K562 (cell line): ENCODE measurements around the gene CRADD.

Experiments used
- GABPA ChIP-seq: fragments of 200-800 bp; sonication (Bioruptor generic); conservative IDR thresholded peaks from 2 replicates; pipeline ENCODE4 v1.6.1; 2016; ENCODE audit warnings: low read depth, missing genetic modification characterization, missing compliant biosample characterization
- HINFP ChIP-seq: fragments of 450-650 bp; conservative IDR thresholded peaks from 2 replicates; pipeline ENCODE4 v1.6.1; 2016; ENCODE audit warnings: missing genetic modification characterization, low read depth, mild to moderate bottlenecking, control low read depth, missing compliant biosample characterization
- HIVEP1 ChIP-seq: fragments of 250-450 bp; sonication (Bioruptor Pico); IDR thresholded peaks from 2 replicates; pipeline ENCODE4 v1.4.0; 2020; ENCODE audit warnings: mild to moderate bottlenecking
- MCM2 ChIP-seq: fragments of 450-650 bp; IDR thresholded peaks from 2 replicates; pipeline ENCODE4 v1.6.1; 2017; ENCODE audit warnings: low read depth, mild to moderate bottlenecking
- NFIX ChIP-seq: fragments of 250-450 bp; sonication (Bioruptor Pico); IDR thresholded peaks from 2 replicates; pipeline ENCODE4 v1.4.0; 2020; ENCODE audit warnings: low read depth, mild to moderate bottlenecking, moderate library complexity
- POLR2A ChIP-seq: fragments of 450-650 bp; conservative IDR thresholded peaks from 2 replicates; pipeline ENCODE4 v1.6.1; 2016
- SIN3B ChIP-seq: fragments of 450-650 bp; IDR thresholded peaks from 2 replicates; pipeline ENCODE4 v1.6.1; 2017; ENCODE audit warnings: low read depth, mild to moderate bottlenecking, moderate library complexity
- TCF7L2 ChIP-seq: fragments of 150-350 bp; IDR thresholded peaks from 2 replicates; pipeline ENCODE4 v1.6.1; 2016; ENCODE audit warnings: low read depth, mild to moderate bottlenecking, low read length, moderate library complexity
- ZBTB8A ChIP-seq: fragments of 450-650 bp; IDR thresholded peaks from 2 replicates; pipeline ENCODE4 v1.6.1; 2018; ENCODE audit warnings: mild to moderate bottlenecking, moderate library complexity; ENCODE audit not compliant: partially characterized antibody
- ZNF592 ChIP-seq: fragments of 450-650 bp; IDR thresholded peaks from 2 replicates; pipeline ENCODE4 v1.6.1; 2017; ENCODE audit warnings: antibody characterized with exemption, mild to moderate bottlenecking
- TF ChIP-seq, protein P1 (sequence below): sonication (generic); formaldehyde crosslinking; IDR thresholded peaks from 2 replicates; pipeline ENCODE4 v1.8.0; 2023; ENCODE audit warnings: mild to moderate bottlenecking, missing genetic modification reagents
- TF ChIP-seq, protein P2 (sequence below): fragments of 450-650 bp; formaldehyde crosslinking; IDR thresholded peaks from 2 replicates; pipeline ENCODE4 v1.4.0; 2020; ENCODE audit warnings: mild to moderate bottlenecking, moderate library complexity

DNA sequence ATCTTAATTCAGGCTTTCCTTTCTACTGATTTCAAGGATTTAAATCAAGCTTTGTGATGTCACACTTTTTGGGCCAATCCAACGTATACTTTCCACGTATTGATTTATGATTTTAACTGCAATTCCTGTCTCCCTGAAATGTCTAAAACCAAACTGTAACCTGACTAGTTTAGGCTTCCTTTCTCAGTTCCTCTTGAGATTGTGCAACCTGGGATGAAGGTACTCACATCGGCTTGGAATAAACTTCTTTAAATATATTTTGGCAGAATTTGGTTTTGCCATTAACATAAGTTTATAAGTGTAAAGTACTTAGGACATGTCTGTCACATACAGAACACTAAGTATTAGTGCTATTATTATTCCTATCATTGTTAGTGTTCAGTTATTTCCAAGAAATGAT, 224.6 kb downstream of the CRADD start:
- TF ChIP-seq, protein P1, sequence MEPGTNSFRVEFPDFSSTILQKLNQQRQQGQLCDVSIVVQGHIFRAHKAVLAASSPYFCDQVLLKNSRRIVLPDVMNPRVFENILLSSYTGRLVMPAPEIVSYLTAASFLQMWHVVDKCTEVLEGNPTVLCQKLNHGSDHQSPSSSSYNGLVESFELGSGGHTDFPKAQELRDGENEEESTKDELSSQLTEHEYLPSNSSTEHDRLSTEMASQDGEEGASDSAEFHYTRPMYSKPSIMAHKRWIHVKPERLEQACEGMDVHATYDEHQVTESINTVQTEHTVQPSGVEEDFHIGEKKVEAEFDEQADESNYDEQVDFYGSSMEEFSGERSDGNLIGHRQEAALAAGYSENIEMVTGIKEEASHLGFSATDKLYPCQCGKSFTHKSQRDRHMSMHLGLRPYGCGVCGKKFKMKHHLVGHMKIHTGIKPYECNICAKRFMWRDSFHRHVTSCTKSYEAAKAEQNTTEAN (CRISPR knock-in tag), result no peak
- TF ChIP-seq POLR2A, result no peak
- TF ChIP-seq, protein P2, sequence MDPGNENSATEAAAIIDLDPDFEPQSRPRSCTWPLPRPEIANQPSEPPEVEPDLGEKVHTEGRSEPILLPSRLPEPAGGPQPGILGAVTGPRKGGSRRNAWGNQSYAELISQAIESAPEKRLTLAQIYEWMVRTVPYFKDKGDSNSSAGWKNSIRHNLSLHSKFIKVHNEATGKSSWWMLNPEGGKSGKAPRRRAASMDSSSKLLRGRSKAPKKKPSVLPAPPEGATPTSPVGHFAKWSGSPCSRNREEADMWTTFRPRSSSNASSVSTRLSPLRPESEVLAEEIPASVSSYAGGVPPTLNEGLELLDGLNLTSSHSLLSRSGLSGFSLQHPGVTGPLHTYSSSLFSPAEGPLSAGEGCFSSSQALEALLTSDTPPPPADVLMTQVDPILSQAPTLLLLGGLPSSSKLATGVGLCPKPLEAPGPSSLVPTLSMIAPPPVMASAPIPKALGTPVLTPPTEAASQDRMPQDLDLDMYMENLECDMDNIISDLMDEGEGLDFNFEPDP (CRISPR knock-in tag), result no peak
- no peak for TF ChIP-seq ZNF592
- TF ChIP-seq ZBTB8A, result no peak
- TF ChIP-seq MCM2, result no peak
- TF ChIP-seq TCF7L2, result no peak
- TF ChIP-seq NFIX, result no peak
- TF ChIP-seq HIVEP1 (CRISPR knock-in tag), result no peak
- no peak for TF ChIP-seq GABPA
- TF ChIP-seq HINFP (tag), result no peak
- TF ChIP-seq SIN3B, result no peak
